Skin of body (tissue), 2 donors: ENCODE results near the gene NRTN. TPM values are rescaled to one million over a fixed set of nuclear protein-coding genes. Genes with fewer than 3 reads are reported as not detected.
"Not testable (repeated sequence)": the region's sequence is repeated elsewhere in the genome, so short reads cannot be mapped to it uniquely, and the experiment has no call there.

Experiments
- DNase-seq: peaks from one replicate; lab custom pipeline; 2025; lab: John Stamatoyannopoulos, UW
- total RNA-seq: library from RNA; depleted of rRNA; stranded (reverse); fragments of >200 nt; gene quantifications from one replicate; pipeline ENCODE4 v1.2.3, GENCODE V29; 2014

NRTN gene
- total RNA-seq, 1 donor from 2014 or later, result 2.2 TPM

DNA sequence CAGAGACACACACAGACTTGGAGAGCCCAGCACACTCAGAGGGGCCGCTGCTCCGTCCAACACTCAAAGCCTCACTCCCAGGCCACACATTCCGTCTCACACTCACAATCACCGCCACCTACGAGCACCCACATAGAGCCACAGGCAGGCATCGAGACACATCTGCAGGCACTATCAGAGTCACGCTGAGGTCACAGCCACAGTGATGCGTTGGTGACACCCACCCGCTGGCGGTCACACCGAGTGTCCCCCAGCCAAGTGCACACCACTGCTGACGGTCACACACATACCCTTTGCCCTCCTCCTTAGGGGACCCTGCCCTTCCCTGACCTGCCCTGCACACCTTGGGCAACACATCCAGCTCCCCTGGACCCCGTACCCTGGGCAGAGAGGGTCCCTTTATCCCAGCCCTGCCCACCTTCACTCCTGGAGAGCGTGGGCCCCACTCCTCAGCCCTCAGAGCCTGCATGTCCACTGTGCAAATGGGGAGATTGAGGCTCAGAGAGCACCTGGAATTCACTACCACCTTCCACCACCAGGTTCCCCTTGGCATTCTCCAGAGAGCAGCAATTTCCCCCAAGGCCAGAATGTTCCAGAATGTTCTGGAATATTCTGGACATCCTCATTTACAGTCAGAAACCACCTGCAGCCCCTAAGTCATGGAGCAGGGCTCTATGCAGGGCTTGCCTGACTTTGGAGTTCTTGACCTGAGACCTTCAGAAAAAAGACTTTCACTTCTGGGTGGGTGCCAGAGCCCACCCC lies 60.0 kb downstream of the NRTN start:
- no peak for DNase-seq

- DNase-seq, result no peak
These were observed 60.9 kb downstream of the NRTN start for GRCh38 chr19:5865772-5866171.

- DNase-seq, result no peak
These were observed 62.6 kb downstream of the NRTN start for GRCh38 chr19:5867201-5868136.

DNA sequence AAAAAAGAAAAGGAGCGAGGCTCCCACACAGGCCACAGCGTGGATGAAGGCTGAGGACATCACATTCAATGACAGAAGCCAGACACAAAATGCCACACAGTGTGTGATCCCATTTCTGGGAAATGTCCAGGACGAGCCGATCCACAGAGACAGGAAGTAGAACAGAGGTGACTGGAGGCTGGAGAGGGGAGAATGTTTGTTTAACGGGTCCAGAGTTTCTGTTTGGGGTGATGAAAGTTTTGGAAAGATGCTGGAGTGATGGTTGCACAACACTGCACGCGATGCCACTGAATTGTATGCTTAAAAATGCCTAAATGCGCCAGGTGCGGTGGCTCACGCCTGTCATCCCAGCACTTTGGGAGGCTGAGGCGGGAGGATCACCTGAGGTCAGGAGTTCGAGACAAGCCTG lies 66.1 kb downstream of the NRTN start:
- DNase-seq, result no peak

DNA sequence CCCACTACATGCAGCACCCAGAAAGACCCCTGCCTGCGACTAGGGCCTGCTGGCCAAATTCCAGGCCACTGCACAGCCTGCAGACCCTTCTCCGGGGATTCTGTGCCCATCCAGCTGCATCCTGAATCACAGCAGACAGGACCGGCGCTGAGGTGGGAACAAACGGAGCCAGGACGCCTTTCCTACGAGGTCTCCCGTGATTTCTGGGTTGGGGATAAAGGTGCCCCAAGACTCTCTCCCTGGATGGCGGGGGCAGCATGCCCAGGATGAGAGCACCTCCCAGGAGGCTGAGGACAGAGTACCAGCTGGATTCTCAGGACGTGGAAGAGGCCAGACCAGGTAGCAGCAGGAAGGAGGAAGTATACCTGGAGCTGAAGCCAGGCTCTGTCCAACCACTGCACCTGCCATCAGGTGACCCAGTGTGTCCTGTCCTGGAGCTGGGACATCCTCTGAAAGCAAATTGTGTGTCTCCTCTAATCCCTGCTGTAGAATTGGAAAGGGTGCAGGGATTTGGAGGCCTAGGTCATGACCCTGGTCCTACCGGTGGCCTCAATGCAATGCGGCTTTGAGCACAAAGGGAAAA lies 68.8 kb downstream of the NRTN start:
- no peak for DNase-seq

DNA sequence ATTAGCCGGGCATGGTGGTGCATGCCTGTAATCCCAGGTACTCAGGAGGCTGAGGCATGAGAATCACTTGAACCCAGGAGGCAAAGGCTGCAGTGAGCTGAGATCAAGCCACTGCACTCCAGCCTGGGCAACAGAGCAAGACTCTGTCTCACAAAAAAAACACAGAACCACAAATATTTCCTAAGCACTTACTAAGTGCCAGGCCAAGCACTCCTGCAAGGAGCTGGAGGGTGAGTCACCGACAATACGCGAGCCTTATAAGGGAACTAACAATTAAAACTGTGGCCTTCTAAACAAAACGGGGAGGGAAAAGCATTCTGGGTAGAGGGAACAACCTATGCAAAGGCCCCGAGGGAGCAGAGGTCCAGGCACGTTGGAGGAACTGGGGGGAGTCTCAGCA lies 69.6 kb downstream of the NRTN start:
- not testable (repeated sequence) for DNase-seq

DNA sequence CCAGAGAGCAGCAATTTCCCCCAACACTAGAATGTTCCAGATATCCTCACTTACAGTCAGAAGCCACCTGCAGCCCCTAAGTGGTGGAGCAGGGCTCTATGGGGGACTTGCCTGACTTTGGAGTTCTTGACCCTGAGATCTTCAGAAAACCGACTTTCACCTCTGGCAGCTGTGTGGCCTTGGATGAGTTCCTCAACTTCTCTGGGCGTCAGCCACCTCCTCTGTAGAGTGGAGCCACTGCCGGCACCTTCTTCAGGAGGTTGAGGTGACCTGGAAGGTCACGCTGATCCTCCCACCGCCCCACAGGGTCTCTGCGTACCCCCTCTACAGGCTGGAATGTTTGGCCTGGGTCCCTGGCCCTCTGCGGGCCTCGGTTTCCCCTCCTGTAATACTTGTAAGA lies 72.6 kb downstream of the NRTN start:
- DNase-seq, result no peak

DNA sequence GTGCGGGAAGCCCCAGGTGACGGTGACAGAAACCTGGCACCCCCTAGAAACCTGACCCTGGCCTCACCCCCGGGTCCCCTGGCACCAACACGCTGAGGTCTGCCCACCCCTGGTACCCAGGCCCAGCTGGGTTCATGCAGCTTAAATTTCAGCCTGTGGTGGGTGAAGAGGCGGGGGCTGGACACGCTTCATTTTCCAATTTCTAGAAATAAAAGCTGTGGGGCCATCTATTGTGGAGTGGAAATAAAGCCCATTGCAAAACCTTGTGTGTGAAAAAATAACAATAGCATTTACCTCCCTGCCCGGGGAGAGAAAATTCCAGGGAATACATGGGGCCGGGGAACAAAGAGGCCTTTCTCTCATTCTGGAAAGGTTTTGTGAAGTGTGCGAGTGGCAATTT lies 73.0 kb downstream of the NRTN start:
- no peak for DNase-seq

Other genes with a start within 250 kb of the NRTN start
- 17.7 TPM for gene TINCR, start 237.1 kb upstream of the NRTN start, total RNA-seq
- 41.2 TPM for gene SAFB2, start 182.3 kb upstream of the NRTN start, total RNA-seq
- gene SAFB, start 182.0 kb upstream of the NRTN start, total RNA-seq, result 106 TPM
- gene MICOS13, start 124.6 kb upstream of the NRTN start, total RNA-seq, result 25.2 TPM
- gene HSD11B1L, start 124.0 kb upstream of the NRTN start, total RNA-seq, result 2.4 TPM
- 331 TPM for gene RPL36, start 114.8 kb upstream of the NRTN start, total RNA-seq
- gene LONP1, start 84.9 kb upstream of the NRTN start, total RNA-seq, result 30.7 TPM
- not detected for gene CATSPERD, start 84.4 kb upstream of the NRTN start, total RNA-seq
- gene PRR22, start 20.3 kb upstream of the NRTN start, total RNA-seq, result 0.30 TPM
- gene DUS3L, start 13.9 kb upstream of the NRTN start, total RNA-seq, result 16.7 TPM
- 0.20 TPM for gene FUT6, start 34.6 kb downstream of the NRTN start, total RNA-seq
- 0.30 TPM for gene FUT3, start 46.4 kb downstream of the NRTN start, total RNA-seq
- not detected for gene FUT5, start 65.5 kb downstream of the NRTN start, total RNA-seq
- gene NDUFA11, start 98.7 kb downstream of the NRTN start, total RNA-seq, result 69.7 TPM
- gene VMAC, start 99.8 kb downstream of the NRTN start, total RNA-seq, result 4.6 TPM
- 5.3 TPM for gene CAPS, start 109.2 kb downstream of the NRTN start, total RNA-seq
- gene RANBP3, start 173.1 kb downstream of the NRTN start, total RNA-seq, result 36.9 TPM